PC-3 (cell line): ENCODE data around the gene CMTR2. TPM values are rescaled to one million over a fixed set of nuclear protein-coding genes. Genes with fewer than 3 reads are reported as not detected.
A peak's percentile ranks its signal among the peaks of the same experiment; 100 is the strongest.

Experiments
- ATAC-seq: fragments of 200-7000 bp; cut with Tn5 transposase; 2 replicates; pipeline ENCODE4 v1.9.1; 2020; ENCODE audit warnings: mild to moderate bottlenecking, moderate library complexity
- BruUV-seq: library from RNA; stranded (reverse); fragments of 400-500 nt; replicated peaks from 2 replicates; lab custom pipeline; 2021; lab: Mats Ljungman, UMichigan
- CTCF ChIA-PET: fragments of 300-600 bp; sonication (Branson Sonifier 250); formaldehyde crosslinking; loops from one replicate; lab custom pipeline; 2022; ENCODE audit warnings: antibody characterized with exemption; lab: Charles Lee
- POLR2A ChIA-PET: fragments of 300-600 bp; sonication (Branson Sonifier 250); formaldehyde crosslinking; loops from one replicate; lab custom pipeline; 2022; ENCODE audit warnings: antibody characterized with exemption; ENCODE audit not compliant: unreplicated experiment; lab: Charles Lee
- DNase-seq: peaks from one replicate; pipeline ENCODE4 v3.0.0-alpha.2; 2015
- H2AFZ ChIP-seq: fragments of 300-600 bp; sonication (generic); 2 replicates; pipeline ENCODE4 v1.6.0; 2016; ENCODE audit warnings: antibody characterized with exemption, low read length
- H3F3A ChIP-seq: fragments of 300-600 bp; sonication (generic); one replicate; pipeline ENCODE4 v1.6.0; 2017; ENCODE audit warnings: antibody characterized with exemption, low read length, control low read depth, mild to moderate bottlenecking; ENCODE audit not compliant: unreplicated experiment
- H3K27ac ChIP-seq: fragments of 300-600 bp; sonication (generic); 2 replicates; pipeline ENCODE4 v1.5.1; 2016; ENCODE audit warnings: mild to moderate bottlenecking, low read length
- H3K27me3 ChIP-seq: fragments of 300-600 bp; sonication (generic); 2 replicates; pipeline ENCODE4 v1.6.1; 2016; ENCODE audit warnings: low read length, mixed read lengths
- H3K36me3 ChIP-seq: fragments of 300-600 bp; sonication (generic); 2 replicates; pipeline ENCODE4 v1.6.1; 2016; ENCODE audit warnings: low read depth, mixed run types, low read length, mixed read lengths
- H3K4me1 ChIP-seq: fragments of 300-600 bp; sonication (generic); 2 replicates; pipeline ENCODE4 v1.5.1; 2016; ENCODE audit warnings: low read length; ENCODE audit not compliant: insufficient read depth
- H3K4me2 ChIP-seq: fragments of 300-600 bp; sonication (generic); 2 replicates; pipeline ENCODE4 v1.6.0; 2016; ENCODE audit warnings: low read length
- H3K4me3 ChIP-seq: fragments of 300-600 bp; sonication (generic); 2 replicates; pipeline ENCODE4 v1.5.1; 2016; ENCODE audit warnings: mild to moderate bottlenecking, low read length, mixed read lengths
- H3K79me2 ChIP-seq: fragments of 300-600 bp; sonication (generic); 2 replicates; pipeline ENCODE4 v1.6.1; 2017; ENCODE audit warnings: low read length, mixed read lengths
- H3K9ac ChIP-seq: fragments of 300-600 bp; sonication (generic); 2 replicates; pipeline ENCODE4 v1.6.0; 2016; ENCODE audit warnings: mild to moderate bottlenecking, low read length
- H3K9me2 ChIP-seq: fragments of 300-600 bp; sonication (generic); replicated peaks from 2 replicates; pipeline ENCODE4 v1.6.1; 2016; ENCODE audit warnings: mixed run types, low read length, mixed read lengths
- H3K9me3 ChIP-seq: fragments of 300-600 bp; sonication (generic); 2 replicates; pipeline ENCODE4 v1.6.1; 2016; ENCODE audit warnings: low read length, mixed read lengths
- H4K20me1 ChIP-seq: fragments of 300-600 bp; sonication (generic); 2 replicates; pipeline ENCODE4 v1.6.1; 2016; ENCODE audit warnings: low read length, mixed read lengths
- EZH2 ChIP-seq: fragments of 300-600 bp; sonication (generic); IDR thresholded peaks from one replicate; pipeline ENCODE4 v1.6.1; 2017; ENCODE audit warnings: antibody characterized with exemption, mild to moderate bottlenecking, low read length; ENCODE audit not compliant: unreplicated experiment
- EZH2phosphoT487 ChIP-seq: fragments of 300-600 bp; sonication (generic); IDR thresholded peaks from 2 replicates; pipeline ENCODE4 v1.6.1; 2018; ENCODE audit warnings: mild to moderate bottlenecking, antibody characterized with exemption, low read length, borderline replicate concordance
- intact Hi-C: fragments of 100-400 bp; cut with micrococcal nuclease; formaldehyde crosslinking; loops from 2 replicates; pipeline ENCODE4 v1.9.0; 2023
- total RNA-seq: library from RNA; depleted of rRNA; stranded (reverse); fragments of >200 nt; gene quantifications from 2 replicates; pipeline ENCODE4 v1.2.3, GENCODE V29; 2014
- TF ChIP-seq, protein P1 (sequence below): fragments of 300-600 bp; sonication (generic); conservative IDR thresholded peaks from 2 replicates; pipeline ENCODE4 v1.5.1; 2017; ENCODE audit warnings: antibody characterized with exemption, low read depth, mild to moderate bottlenecking, low read length

The CMTR2 gene
- total RNA-seq, 1 experiment from 2014 or later = 14.7 TPM

GRCh38 chr16:71255721-71256120, 33.5 kb downstream of the CMTR2 start:
- no peak for DNase-seq
- no TSS peak for BruUV-seq
- Histone ChIP-seq H3K27me3 (peaks cover 38% of the 10 kb centered on the region), H3F3A (no peaks in the 10 kb centered on the region), H3K9me3 (no peaks in the 10 kb centered on the region), H4K20me1 (no peaks in the 10 kb centered on the region), H3K9me2 (no peaks in the 10 kb centered on the region), H3K4me3 (no peak overlapping the region), H3K4me2 (no peak overlapping the region), H2AFZ (no peak overlapping the region), H3K79me2 (no peaks in the 10 kb centered on the region), H3K27ac (no peak overlapping the region), H3K9ac (no peak overlapping the region), H3K36me3 (no peaks in the 10 kb centered on the region), H3K4me1 (no peaks in the 10 kb centered on the region)
- intact Hi-C loops = no loop called here
- no peak for ATAC-seq
- ChIA-PET CTCF (no interaction called here), POLR2A (no interaction called here)
- TF ChIP-seq, protein P1, sequence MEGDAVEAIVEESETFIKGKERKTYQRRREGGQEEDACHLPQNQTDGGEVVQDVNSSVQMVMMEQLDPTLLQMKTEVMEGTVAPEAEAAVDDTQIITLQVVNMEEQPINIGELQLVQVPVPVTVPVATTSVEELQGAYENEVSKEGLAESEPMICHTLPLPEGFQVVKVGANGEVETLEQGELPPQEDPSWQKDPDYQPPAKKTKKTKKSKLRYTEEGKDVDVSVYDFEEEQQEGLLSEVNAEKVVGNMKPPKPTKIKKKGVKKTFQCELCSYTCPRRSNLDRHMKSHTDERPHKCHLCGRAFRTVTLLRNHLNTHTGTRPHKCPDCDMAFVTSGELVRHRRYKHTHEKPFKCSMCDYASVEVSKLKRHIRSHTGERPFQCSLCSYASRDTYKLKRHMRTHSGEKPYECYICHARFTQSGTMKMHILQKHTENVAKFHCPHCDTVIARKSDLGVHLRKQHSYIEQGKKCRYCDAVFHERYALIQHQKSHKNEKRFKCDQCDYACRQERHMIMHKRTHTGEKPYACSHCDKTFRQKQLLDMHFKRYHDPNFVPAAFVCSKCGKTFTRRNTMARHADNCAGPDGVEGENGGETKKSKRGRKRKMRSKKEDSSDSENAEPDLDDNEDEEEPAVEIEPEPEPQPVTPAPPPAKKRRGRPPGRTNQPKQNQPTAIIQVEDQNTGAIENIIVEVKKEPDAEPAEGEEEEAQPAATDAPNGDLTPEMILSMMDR = no peak
- TF ChIP-seq EZH2 = no peak
- TF ChIP-seq EZH2phosphoT487 = no peak

DNA sequence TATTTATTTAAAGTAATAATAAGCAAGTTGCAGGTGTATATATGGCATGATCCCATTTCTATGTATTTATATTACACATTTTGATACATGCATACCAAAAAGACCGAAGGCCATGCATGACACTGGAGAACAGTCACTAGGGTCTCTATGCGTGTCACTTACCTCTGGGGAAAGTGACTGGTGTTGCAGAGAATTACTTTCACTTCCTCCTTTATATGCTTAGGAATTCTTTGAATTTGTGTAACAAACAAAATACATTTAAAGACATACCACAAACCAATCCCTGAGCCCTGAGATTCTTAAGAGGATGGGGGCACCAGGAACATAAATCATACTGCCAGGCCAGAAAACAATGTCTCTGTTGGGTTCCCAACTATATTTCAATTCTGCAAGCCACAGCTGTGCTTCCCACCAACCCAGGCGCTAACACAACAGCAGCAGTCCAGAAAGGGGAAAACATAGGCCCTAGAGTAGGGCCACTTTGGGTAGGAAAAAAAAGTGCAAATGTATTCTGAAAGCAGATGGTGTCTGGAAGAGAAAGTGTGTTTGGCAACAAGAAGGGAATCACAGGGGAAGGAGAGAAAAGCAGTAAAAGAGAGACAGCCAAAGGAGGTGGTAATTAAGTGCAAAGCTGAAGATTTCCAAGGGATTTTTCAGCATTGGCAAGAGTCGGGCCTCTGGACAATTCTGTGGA, 34.2 kb downstream of the CMTR2 start:
- Histone ChIP-seq H3K9me2 (no peaks in the 10 kb centered on the region), H3K27me3 (peaks cover 33% of the 10 kb centered on the region), H3K4me1 (no peaks in the 10 kb centered on the region), H2AFZ (no peak overlapping the region), H3F3A (no peaks in the 10 kb centered on the region), H3K36me3 (no peaks in the 10 kb centered on the region), H3K9ac (no peak overlapping the region), H3K27ac (no peak overlapping the region), H3K4me2 (no peak overlapping the region), H3K9me3 (no peaks in the 10 kb centered on the region), H4K20me1 (no peaks in the 10 kb centered on the region), H3K79me2 (no peaks in the 10 kb centered on the region), H3K4me3 (no peak overlapping the region)
- TF ChIP-seq EZH2 (no peak), EZH2phosphoT487 (no peak)
- TF ChIP-seq, protein P1 = no peak
- ATAC-seq (no peak), DNase-seq (no peak)
- BruUV-seq = no TSS peak
- intact Hi-C loops = no loop called here
- POLR2A ChIA-PET = no interaction called here
- CTCF ChIA-PET = no interaction called here

GRCh38 chr16:71250461-71251235, 38.6 kb downstream of the CMTR2 start:
- Histone ChIP-seq H3K27ac (no peak overlapping the region), H4K20me1 (no peaks in the 10 kb centered on the region), H3K79me2 (no peaks in the 10 kb centered on the region), H2AFZ (no peak overlapping the region), H3K9ac (no peak overlapping the region), H3K4me2 (no peak overlapping the region), H3K9me2 (no peaks in the 10 kb centered on the region), H3K4me1 (no peaks in the 10 kb centered on the region), H3K27me3 (peaks cover 11% of the 10 kb centered on the region; the same call in 1 of the 2 replicates), H3F3A (no peaks in the 10 kb centered on the region), H3K4me3 (no peak overlapping the region), H3K36me3 (no peaks in the 10 kb centered on the region), H3K9me3 (no peaks in the 10 kb centered on the region)
- POLR2A ChIA-PET = no interaction called here
- CTCF ChIA-PET = no interaction called here
- no TSS peak for BruUV-seq
- peak; percentile 6 for DNase-seq
- TF ChIP-seq EZH2phosphoT487 (no peak), EZH2 (no peak)
- TF ChIP-seq, protein P1 = no peak
- intact Hi-C loops = no loop called here
- no peak for ATAC-seq
